ENCODE data around the gene PDHB. TPM values are rescaled to one million over a fixed set of nuclear protein-coding genes. Genes with fewer than 3 reads are reported as not detected.

PDHB gene
- total RNA-seq, 2 experiments from 2014 or later = 60.8 to 86.6 TPM

- BruUV-seq (replicated peaks) = no TSS peak
Observed at GRCh38 chr3:58434168-58434504, 504 bp upstream of the PDHB start.

GRCh38 chr3:58432905-58433304 is 727 bp downstream of the PDHB start:
- Histone ChIP-seq H3K4me1 (ENCODE audit: insufficient read depth, low read length, poor library complexity, severe bottlenecking) (peaks cover 27% of the 10 kb centered on the region), H3K9me2 (ENCODE audit: insufficient read depth, low read length) (no peaks in the 10 kb centered on the region), H3K4me2 (ENCODE audit: low read length) (peak overlapping the region; percentile 92), H2AFZ (ENCODE audit: low read length) (peak overlapping the region; percentile 30; the same call in 1 of the 2 replicates), H3K79me2 (ENCODE audit: insufficient read depth, low read depth, low read length) (peaks cover 21% of the 10 kb centered on the region; the same call in 1 of the 2 replicates), H3K4me3 (ENCODE audit: low read depth, low read length, poor library complexity, severe bottlenecking) (peak overlapping the region; percentile 83), H3K36me3 (ENCODE audit: insufficient read depth, low read length) (peaks cover 44% of the 10 kb centered on the region), H4K20me1 (ENCODE audit: insufficient read depth, low read length) (peaks cover 5% of the 10 kb centered on the region; the same call in 1 of the 2 replicates), H3K27ac (ENCODE audit: low read depth, low read length, poor library complexity, severe bottlenecking) (peak overlapping the region; percentile 39), H3K9me3 (ENCODE audit: low read length) (no peaks in the 10 kb centered on the region)
- CTCF ChIA-PET (ENCODE audit: unreplicated experiment) = no interaction called here
- POLR2A ChIA-PET = interaction anchor here (0.6 to 1.6 kb wide), 4 partner anchors 67 to 1362 kb away, joined by 3 to 6 read pairs (median 3); no protein-coding TSS in a partner anchor
- no peak for DNase-seq (ENCODE audit: low spot score)
- intact Hi-C loops (cut with micrococcal nuclease; ENCODE audit: unreplicated experiment) = loop anchor here (5.0 to 10.0 kb wide), 3 partner anchors 59 to 1652 kb away; partner anchors contain the start of genes KCTD6 and PXK
- TF ChIP-seq EZH2phosphoT487 (IDR thresholded peaks at IDR 0.05; ENCODE audit: borderline replicate concordance, low read depth, low read length) (no peak), CTCF (conservative IDR thresholded peaks at IDR 0.05; ENCODE audit: low read length) (no peak)
- no TSS peak for BruUV-seq (replicated peaks)

More at GRCh38 chr3:58434168-58434504, 504 bp upstream of the PDHB start:
- TF ChIP-seq CTCF (conservative IDR thresholded peaks at IDR 0.05; ENCODE audit: low read length) = no peak
- TF ChIP-seq EZH2phosphoT487 (IDR thresholded peaks at IDR 0.05; ENCODE audit: borderline replicate concordance, low read depth, low read length) = no peak
- peaks cover 32% of the 10 kb centered on the region for H3K36me3 ChIP-seq (ENCODE audit: insufficient read depth, low read length)
- H3K4me1 ChIP-seq (ENCODE audit: insufficient read depth, low read length, poor library complexity, severe bottlenecking) = peaks cover 27% of the 10 kb centered on the region
- ChIA-PET POLR2A (interaction anchor here (0.9 to 1.6 kb wide), 3 partner anchors 10 to 127 kb away, joined by 5 to 7 read pairs (median 6); no protein-coding TSS in a partner anchor), CTCF (ENCODE audit: unreplicated experiment) (no interaction called here)
- H3K4me2 ChIP-seq (ENCODE audit: low read length) = peak overlapping the region; percentile 93
- no peaks in the 10 kb centered on the region for H3K9me2 ChIP-seq (ENCODE audit: insufficient read depth, low read length)
- peak overlapping the region; percentile 83 for H3K4me3 ChIP-seq (ENCODE audit: low read depth, low read length, poor library complexity, severe bottlenecking)
- intact Hi-C loops (cut with micrococcal nuclease; ENCODE audit: unreplicated experiment) = loop anchor here (5.0 to 10.0 kb wide), 3 partner anchors 58 to 1651 kb away; partner anchors contain the start of genes KCTD6 and PXK
- peaks cover 21% of the 10 kb centered on the region; the same call in 1 of the 2 replicates for H3K79me2 ChIP-seq (ENCODE audit: insufficient read depth, low read depth, low read length)
- peak overlapping the region; percentile 87 for H2AFZ ChIP-seq (ENCODE audit: low read length)
- no peak for DNase-seq (ENCODE audit: low spot score)
- H4K20me1 ChIP-seq (ENCODE audit: insufficient read depth, low read length) = no peaks in the 10 kb centered on the region
- H3K9me3 ChIP-seq (ENCODE audit: low read length) = no peaks in the 10 kb centered on the region
- H3K27ac ChIP-seq (ENCODE audit: low read depth, low read length, poor library complexity, severe bottlenecking) = peak overlapping the region; percentile 31

GRCh38 chr3:58429657-58430056 is 4.0 kb downstream of the PDHB start:
- Histone ChIP-seq H3K36me3 (ENCODE audit: insufficient read depth, low read length) (peaks cover 77% of the 10 kb centered on the region), H3K4me2 (ENCODE audit: low read length) (no peak overlapping the region), H3K27ac (ENCODE audit: low read depth, low read length, poor library complexity, severe bottlenecking) (no peak overlapping the region), H3K9me2 (ENCODE audit: insufficient read depth, low read length) (no peaks in the 10 kb centered on the region), H2AFZ (ENCODE audit: low read length) (no peak overlapping the region), H3K9me3 (ENCODE audit: low read length) (no peaks in the 10 kb centered on the region), H3K79me2 (ENCODE audit: insufficient read depth, low read depth, low read length) (peaks cover 21% of the 10 kb centered on the region; the same call in 1 of the 2 replicates), H3K4me1 (ENCODE audit: insufficient read depth, low read length, poor library complexity, severe bottlenecking) (peaks cover 27% of the 10 kb centered on the region), H4K20me1 (ENCODE audit: insufficient read depth, low read length) (peaks cover 5% of the 10 kb centered on the region; the same call in 1 of the 2 replicates), H3K4me3 (ENCODE audit: low read depth, low read length, poor library complexity, severe bottlenecking) (no peak overlapping the region)
- peak; percentile 47 for DNase-seq (ENCODE audit: low spot score)
- ChIA-PET POLR2A (interaction anchor here (0.6 to 1.4 kb wide), 4 partner anchors 24 to 64 kb away, joined by 3 read pairs; no protein-coding TSS in a partner anchor), CTCF (ENCODE audit: unreplicated experiment) (interaction anchor here (0.6 to 0.8 kb wide), 2 partner anchors 28 to 82 kb away, joined by 3 read pairs; no protein-coding TSS in a partner anchor)
- TF ChIP-seq CTCF (conservative IDR thresholded peaks at IDR 0.05; ENCODE audit: low read length) = no peak
- no peak for TF ChIP-seq EZH2phosphoT487 (IDR thresholded peaks at IDR 0.05; ENCODE audit: borderline replicate concordance, low read depth, low read length)
- no TSS peak for BruUV-seq (replicated peaks)
- intact Hi-C loops (cut with micrococcal nuclease; ENCODE audit: unreplicated experiment) = loop anchor here (5.0 to 10.0 kb wide), 4 partner anchors 63 to 1655 kb away; partner anchors contain the start of genes ACOX2, KCTD6 and PXK
